HG03469 (cell line): Measurements from ENCODE around the gene RAB26.

ENCODE experiments used
- ATAC-seq: cut with Tn5 transposase; IDR thresholded peaks from one replicate; pipeline ENCODE4 v1.9.1; 2021; ENCODE audit warnings: mild to moderate bottlenecking, moderate library complexity, moderate number of reproducible peaks; ENCODE audit not compliant: unreplicated experiment

Gene RAB26

DNA sequence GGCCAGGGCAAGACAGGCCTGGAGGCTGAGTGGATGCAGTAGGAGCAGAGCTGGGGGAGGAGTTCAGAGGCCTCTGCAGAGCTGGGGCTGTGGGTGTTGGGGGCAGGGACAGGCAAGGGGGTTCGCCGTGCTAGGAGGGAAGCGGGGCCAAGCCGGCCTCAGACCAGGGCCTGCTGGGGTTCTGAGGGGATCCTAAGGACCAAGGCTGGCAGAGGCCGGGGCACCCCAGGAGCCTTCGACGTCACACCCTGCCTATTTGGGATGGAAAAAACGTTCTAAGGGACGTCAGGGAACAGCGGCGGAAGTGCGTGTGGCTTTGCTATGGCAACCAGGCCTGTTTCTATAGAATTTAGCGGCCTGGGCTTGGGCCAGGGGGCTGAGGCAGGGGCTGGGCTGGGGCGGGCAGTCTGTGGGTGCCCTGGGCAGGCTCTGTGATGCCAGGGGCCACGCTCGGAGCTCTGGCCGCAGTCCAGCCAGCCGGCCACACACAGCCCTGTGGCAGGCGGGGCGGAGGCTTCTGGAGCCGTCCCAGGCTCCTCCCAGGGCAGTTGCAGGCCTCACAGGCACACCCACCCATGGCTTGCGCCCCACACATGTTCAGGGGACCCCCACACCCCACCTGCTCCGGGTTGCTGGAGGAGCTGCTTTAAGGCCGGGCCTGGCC, 10.9 kb downstream of the RAB26 start:
- ATAC-seq = no peak

DNA sequence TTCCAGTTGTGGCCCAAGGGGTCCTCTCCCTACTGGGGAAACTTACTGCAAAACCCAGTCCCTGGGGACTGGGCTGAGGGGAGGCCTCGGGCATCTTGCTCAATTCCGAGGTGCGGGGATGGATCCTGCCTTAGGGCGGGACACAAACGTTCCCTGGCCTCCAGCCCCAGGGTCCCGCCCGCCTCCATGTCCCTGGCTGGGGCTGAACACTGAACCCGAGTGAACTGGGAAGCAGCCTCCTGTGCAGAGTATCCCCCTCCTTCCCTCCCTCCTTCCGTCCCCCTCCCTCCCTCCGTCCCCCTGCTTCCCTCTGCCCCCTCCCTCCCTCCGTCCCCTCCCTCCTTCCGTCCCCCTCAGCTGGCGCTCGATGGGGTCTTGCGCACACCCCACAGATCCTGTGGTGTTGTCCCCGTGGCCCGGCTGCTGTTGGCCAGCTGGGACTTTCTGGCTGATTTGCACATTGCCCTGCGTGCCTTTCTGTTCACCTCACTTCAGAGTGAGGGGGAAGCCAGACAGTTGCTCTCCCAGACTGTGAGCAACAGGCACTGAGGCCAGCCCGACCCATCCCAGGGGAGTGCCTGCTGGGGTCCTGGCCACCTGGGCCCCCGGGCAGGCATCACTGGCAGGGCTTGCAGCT, 12.6 kb downstream of the RAB26 start:
- no peak for ATAC-seq

DNA sequence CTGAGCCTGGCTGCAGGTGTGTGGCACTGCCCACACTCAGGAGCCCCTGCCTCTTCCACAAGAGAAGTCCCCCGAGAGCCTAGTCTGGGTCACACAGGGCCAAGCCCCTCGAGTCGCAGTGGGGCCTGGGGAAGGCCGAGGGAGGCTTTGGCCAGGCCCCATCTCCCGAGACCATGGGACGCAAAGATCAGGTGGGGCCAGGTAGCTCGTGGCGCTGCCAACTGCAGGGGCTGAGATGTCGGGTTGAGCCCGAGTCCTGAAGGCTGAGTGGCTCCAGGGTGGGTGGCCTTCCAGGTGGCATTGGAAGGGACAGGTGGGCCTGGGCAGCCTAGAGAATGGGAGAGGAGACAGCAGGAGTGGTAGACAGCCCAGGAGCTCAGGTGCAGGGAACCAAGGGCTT, 13.5 kb downstream of the RAB26 start:
- ATAC-seq = no peak

DNA sequence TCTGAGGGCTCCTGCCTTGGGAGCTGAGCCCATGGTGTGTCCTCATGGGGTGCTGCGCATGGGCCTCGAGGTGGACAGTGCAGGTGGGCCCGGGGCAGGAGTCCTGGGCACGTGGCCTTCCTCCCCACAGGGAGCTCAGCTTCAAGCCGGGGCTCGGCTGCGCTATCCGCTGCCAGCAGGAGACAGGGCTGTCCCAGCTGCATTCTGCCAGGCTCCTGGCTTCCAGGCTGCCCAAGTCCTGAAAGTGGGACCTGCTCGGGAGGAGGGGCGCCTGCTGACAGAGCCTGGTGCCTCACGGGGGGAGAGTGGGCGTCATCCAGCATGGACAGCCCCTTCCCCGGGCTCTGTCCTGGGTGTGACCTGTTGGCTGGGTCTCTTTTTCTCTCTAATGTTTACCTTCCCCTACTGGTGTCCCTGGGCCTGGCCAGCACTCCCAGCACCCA, 14.3 kb downstream of the RAB26 start:
- no peak for ATAC-seq

DNA sequence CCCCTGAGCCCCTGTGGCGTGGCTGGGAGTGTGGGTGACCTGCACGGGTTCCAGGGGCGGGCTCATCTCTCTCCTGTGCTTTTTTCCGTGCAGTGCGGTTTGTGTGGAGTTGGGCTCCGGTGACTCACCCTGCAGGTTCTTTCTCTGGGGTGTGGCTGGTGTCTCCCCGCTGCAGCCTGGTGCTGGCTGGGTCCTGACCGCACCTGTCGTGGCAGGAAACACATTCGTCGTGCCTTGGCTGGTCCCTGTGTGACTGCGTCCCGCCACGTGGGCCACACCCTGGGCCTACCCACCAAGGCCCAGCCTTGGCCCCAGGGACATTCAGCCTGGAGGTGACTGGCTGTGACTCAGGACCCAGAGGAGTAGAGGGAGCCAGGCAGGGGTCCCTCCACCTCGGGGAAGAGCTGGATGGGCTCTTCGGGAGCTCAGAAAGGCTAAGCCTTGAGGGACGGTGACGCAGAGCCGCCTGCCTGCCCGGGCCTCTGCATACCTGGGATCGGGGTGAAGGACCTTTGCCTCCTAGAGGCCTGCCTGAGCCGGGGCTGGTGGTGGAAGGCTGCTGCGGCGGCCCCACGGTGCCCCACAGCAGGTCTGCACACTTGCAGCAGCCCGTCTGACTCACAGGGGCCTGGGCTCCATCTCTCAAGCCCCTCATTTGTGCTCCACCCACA, 14.9 kb downstream of the RAB26 start:
- ATAC-seq = no peak

DNA sequence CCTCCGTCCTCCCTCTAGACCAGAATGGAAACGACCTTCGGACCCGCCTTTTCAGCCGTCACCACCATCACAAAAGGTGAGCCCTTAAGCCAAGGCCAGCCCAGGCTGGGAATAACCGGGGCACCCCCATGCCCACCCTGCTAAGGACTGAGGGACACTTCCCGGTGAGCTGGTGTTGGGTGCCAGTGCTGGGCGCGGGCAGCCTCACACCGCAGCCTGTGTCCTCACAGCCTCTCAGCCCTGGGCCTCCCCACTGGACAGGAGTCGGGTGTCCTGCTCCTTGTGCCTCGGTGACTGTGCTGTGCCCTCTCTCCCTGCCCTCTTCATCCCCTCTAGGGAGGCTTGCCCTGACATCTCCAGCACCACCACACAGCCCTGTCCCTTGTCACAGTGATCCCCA, 17.4 kb downstream of the RAB26 start:
- no peak for ATAC-seq

DNA sequence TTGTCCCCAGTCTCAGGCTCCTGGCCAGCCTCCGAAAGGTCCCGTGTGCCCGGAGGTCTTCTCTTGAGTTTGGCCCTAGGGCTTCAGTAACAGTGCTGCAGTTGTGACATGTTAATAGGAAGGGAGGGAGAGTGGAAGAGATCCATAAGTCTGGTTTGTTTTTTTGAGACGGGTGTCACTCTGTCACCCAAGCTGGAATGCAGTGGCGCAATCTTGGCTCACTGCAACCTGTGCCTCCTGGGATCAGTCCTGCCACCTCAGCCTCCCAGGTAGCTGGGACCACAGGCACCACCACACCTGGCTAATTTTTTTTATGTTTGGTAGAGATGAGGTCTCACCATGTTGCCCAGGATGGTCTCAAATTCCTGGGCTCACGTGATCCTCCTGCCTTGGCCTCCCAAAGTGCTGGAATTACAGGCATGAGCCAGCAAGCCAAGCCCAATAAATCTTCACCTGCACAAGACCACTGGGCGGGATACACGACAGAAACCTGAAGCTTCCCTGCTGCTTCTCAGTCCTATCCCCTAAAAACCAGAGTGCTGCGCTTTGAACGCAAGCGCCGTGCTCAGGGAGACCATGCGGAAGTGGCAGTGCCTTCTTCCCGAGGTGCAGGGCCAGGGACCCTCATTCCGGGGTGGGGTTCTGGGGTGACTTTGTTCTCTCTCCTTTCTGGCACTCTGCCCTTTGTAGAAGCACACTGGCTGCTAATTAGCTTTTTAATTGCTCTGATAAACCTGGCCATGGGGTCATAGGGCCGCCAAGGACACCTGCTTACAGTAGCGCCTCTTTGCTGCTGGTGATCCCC, 18.0 kb downstream of the RAB26 start:
- ATAC-seq = no peak

DNA sequence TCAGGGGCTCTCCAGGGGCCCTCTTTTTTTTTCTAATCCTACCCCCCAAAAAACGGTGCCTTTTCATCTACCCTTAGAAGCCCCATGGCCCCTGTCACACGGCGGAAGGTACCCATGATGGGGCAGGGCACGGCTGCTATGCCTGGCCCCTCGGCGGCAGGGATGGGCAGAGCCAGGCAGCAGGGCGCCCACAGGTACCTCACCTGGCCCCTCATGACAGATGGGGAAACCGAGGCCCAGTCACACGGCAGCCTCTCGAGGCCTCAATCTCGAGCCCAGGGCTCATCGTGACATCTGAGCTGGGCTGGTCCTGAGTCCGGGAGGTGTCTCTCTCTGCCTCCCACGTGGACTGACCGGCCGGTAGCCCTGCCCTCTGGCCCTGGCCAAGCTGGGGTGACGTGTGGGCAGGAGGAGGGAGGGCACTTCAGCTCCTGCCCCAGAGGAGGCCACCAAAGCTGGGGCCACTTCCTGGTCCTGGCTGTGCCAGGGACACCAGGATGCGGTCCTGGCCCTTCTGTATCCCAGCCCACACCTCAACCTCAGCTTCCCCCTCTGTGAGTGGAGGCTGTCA, 18.7 kb downstream of the RAB26 start:
- ATAC-seq = no peak

DNA sequence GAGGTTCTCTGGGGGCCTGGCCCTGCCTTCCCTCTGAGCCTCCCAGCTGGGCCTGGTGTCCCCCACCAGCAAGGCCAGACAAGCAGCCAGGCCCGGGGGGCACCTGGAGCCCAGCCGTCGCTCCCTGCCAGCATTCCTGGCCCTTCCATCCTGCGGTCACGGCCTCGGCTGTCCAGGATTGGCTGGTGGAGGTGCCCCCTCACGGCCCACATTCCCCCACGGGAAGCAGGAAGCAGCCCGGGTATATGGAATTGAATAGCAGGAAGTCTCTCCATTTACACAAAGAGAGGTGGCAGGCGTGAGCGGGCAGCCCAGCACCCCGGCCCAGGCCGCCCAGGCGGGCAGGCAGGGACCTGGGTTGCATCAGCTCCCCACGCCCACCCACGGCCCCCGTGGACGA, 21.7 kb downstream of the RAB26 start:
- no peak for ATAC-seq

DNA sequence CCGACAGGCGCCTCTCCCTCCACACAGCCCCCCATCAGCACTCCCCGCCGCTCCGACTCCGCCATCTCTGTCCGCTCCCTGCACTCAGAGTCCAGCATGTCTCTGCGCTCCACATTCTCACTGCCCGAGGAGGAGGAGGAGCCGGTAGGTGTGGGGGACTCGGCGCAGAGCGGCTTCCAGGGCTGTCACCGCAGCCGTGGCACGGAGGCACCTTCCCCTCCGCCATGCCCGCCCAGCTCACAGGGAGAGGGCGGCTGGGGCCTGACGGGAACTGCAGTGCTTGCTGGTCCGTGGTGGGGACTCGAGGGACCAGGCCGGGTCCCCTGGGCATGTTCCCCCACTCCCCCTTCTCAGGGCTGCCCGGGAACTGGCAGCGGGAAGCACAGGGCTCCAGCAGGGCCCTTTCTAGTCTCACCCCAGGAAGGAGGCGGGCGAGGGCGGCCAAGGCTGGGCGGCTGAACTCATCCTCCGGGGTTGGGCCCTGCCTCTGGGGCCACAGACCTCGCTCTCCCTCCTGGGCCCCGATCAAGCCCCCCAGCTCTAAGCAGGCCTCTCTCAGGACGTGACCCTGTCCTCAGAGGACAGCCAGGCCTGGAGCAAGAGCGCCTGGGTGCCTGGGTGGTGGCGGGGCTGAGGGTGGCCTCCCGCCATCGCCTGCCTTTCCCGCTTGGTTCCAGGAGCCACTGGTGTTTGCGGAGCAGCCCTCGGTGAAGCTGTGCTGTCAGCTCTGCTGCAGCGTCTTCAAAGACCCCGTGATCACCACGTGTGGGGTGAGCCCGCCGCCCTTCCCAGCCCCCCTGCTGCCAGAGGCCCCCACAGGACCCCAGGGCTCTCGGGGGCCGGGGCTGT, 22.4 kb downstream of the RAB26 start:
- no peak for ATAC-seq

DNA sequence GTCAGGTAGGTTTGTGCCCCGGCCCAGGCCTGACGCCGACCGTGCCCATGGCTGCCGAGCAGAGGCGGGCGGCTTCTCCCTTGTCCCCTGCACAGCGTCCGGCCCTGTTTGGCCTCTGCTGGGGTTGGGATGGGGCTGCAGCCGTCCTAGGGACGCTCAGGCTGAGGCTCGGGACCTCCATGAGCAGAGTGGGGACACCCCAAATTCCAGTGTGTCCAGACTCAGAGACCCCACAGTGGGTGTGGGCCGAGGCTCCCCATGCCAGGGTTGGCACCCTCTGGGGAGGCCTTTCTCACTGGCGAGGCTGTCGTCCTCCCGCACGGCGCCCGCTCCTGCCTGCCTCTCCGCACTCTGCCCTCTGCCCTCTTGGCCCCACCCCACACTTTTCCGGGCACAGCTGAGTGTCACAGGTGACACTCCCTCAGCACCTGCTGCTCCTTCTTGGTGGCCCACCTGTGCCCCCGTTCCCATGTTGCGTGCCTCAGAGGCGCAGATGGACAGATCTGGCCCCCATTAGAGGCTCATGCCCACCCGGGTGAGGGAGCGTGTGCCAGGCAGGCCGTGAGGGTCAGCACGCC, 23.3 kb downstream of the RAB26 start:
- no peak for ATAC-seq

DNA sequence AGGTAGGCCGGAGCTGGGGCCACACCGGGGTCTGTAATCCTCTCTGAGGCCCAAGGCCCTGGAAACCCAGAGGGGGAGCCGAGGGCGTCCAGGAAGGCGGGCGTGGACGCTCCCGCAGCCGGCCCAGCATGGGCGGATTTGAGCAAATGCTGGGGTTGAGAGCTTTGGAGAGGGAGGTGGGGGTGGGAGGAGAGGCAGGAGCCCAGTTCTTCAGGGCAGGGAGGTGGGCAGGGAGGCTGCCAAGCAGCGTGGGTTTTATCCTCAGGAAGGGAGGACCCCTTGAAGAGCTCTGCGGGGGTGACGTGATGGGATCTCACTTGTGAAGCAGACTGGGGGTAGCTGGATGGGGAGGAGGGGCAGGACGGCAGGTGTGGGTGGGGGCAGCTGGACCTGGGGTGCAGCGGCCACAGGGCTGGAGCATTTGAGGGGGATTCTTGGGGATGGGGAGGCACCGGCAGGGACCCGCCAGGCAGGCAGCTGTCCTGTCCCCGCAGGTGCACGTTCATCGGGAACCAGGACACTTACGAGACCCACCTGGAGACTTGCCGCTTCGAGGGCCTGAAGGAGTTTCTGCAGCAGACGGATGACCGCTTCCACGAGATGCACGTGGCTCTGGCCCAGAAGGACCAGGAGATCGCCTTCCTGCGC, 24.4 kb downstream of the RAB26 start:
- no peak for ATAC-seq

DNA sequence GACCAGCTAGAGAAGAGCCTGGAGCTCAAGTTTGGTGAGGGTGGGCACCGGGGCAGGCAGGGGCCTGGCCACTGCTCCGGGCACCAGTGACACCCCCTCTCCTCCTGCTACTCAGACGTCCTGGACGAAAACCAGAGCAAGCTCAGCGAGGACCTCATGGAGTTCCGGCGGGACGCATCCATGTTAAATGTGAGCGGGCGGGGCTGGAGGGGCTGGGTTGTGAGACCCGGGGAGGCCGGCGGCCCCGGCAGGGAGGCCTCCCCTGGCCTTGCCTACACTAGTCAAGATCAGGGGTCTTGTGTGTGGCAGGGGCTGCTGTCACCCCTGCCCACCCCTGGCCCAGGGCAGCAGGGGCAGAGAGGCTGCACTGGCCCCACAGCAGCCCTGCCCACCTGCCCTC, 24.9 kb downstream of the RAB26 start:
- no peak for ATAC-seq

DNA sequence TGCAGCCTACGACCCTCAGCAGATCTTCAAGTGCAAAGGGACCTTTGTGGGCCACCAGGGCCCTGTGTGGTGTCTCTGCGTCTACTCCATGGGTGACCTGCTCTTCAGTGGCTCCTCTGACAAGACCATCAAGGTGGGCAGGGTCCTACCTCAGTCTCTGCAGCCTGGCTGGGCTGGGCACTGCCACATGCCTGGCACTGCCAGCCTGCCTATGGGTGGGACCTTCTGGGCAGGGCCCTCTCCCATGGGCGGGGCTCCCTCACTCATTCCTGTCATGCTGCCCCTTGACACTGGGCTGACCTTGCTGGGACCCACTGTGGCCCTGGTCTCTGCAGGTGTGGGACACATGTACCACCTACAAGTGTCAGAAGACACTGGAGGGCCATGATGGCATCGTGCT, 25.5 kb downstream of the RAB26 start:
- ATAC-seq = no peak

DNA sequence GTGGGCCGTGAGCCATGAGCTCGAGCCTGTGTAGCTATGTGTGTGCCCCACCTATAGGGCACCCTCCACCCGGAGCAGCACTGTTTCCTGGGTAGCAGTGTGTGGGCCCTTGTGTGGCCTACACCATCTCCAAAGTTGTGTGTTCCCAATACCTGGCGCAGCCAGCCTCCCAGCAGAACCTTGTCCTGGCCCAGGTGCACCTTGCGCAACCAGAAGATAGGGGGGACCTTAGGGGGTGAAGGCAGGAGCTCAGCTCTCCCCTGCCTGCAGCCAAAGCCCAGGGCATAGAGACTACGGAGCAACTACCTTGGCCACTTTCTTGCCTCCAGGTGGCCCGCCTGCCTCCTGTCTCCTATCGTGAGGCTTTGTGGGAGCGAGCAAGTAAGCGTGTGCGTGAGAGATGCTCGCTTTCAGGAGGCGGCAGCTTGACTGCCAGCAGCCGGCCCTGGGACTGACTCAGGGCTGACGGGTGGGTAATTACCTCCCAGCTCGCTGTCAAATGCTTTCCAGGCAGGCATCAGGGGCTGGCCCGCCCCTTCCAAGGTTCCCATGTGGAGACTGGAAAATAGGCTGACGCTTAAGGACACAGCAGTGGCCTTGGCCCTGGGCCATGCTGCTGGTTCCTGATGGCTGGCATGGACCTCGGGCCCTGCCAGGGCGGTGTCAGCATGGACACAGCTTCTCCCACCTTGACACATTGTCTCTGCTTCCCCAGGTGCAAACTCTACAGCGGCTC, 26.1 kb downstream of the RAB26 start:
- no peak for ATAC-seq

DNA sequence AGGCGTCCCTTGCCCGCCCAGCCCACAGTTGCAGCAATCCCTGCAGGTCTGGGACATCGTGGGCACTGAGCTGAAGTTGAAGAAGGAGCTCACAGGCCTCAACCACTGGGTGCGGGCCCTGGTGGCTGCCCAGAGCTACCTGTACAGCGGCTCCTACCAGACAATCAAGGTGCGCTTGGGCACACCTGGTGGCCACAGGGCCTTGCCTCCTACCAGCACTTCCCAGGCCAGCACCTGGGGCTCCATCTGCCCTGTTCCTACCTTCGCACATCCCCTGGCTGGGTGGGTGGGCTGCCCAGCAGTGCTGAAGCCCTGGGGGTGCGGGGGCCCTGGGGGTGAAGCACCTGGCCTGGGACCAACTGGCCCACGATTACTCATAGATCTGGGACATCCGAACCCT, 27.0 kb downstream of the RAB26 start:
- ATAC-seq = no peak

DNA sequence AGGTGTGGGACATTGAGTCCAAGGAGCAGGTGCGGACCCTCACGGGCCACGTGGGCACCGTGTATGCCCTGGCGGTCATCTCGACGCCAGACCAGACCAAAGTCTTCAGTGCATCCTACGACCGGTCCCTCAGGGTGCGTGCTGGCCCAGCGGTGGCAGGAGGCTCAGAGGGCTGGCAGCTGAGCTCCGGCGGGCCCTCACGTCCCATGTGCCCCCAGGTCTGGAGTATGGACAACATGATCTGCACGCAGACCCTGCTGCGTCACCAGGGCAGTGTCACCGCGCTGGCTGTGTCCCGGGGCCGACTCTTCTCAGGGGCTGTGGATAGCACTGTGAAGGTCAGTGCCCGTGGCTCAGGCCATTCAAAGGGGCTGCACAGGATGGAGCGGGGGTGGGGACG, 27.6 kb downstream of the RAB26 start:
- ATAC-seq = no peak

DNA sequence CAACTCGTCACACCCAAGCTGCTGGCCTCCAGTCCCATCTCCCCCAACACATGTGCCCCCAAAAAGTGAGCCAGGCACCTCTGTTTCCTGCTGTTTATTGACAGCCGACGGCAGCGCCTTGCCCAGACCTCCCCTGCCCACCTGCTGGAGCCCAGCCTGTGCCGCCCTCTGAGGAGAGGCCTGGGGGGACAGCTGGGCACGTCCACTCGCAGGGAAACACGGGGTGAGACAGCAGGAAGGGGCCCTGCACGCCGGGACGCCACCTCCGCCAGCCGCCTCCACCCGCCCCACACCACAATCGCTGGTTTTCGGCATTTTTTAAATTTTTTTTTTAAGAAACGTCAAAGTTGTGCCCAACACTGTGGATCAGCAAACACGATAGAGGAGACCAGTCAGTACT, 28.7 kb downstream of the RAB26 start:
- ATAC-seq = no peak

DNA sequence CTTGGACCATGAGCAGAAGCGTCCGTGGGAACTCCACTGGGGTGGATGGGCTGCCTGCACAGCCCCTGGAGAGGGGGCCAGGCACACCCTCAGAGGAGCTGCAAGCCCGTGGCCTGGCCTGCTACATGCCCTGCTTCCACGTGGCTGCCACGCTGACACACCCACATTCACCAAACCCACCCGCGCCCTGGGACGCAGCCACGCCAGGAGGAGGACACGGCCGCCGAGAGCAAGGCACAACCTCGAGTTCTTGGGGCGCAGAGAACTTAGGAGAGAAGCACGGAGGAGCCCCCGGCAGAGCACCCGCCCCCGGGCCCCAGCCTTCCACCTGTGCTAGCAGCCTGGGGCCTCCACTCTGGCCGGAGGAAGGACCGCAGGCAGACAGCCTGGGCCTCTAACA, 29.1 kb downstream of the RAB26 start:
- ATAC-seq = no peak
